DOHH2 (cell line): ENCODE results near the gene GAS6.
A peak's percentile ranks its signal among the peaks of the same experiment; 100 is the strongest.

ENCODE experiments used
- H3F3A ChIP-seq: fragments of 200-600 bp; sonication (generic), shearing (Covaris generic); 2 replicates; pipeline ENCODE4 v1.6.0; 2016; ENCODE audit warnings: antibody characterized with exemption, mild to moderate bottlenecking; ENCODE audit not compliant: control insufficient read depth, insufficient read depth
- H3K27ac ChIP-seq: fragments of 200-600 bp; sonication (generic); 2 replicates; pipeline ENCODE4 v1.5.1; 2014; ENCODE audit warnings: low read depth, mild to moderate bottlenecking, low read length, moderate library complexity
- H3K27me3 ChIP-seq: fragments of 200-600 bp; sonication (generic); 2 replicates; pipeline ENCODE4 v1.6.1; 2014; ENCODE audit warnings: mild to moderate bottlenecking, low read length, mixed read lengths; ENCODE audit not compliant: control insufficient read depth
- H3K36me3 ChIP-seq: fragments of 200-600 bp; sonication (generic); 2 replicates; pipeline ENCODE4 v1.6.1; 2014; ENCODE audit warnings: mild to moderate bottlenecking, low read length, moderate library complexity, mixed read lengths; ENCODE audit not compliant: control insufficient read depth
- H3K4me1 ChIP-seq: fragments of 200-600 bp; sonication (generic); 2 replicates; pipeline ENCODE4 v1.6.1; 2014; ENCODE audit warnings: mild to moderate bottlenecking, low read length, mixed read lengths; ENCODE audit not compliant: control insufficient read depth
- H3K4me2 ChIP-seq: fragments of 200-600 bp; sonication (generic); 2 replicates; pipeline ENCODE4 v1.6.0; 2014; ENCODE audit warnings: mild to moderate bottlenecking, low read length, moderate library complexity
- H3K4me3 ChIP-seq: fragments of 200-600 bp; sonication (generic); 2 replicates; pipeline ENCODE4 v1.5.1; 2014; ENCODE audit warnings: mild to moderate bottlenecking, low read length, mixed read lengths
- H3K79me2 ChIP-seq: fragments of 200-600 bp; sonication (generic); 2 replicates; pipeline ENCODE4 v1.6.1; 2014; ENCODE audit warnings: mild to moderate bottlenecking, low read length, mixed read lengths; ENCODE audit not compliant: control insufficient read depth
- H3K9me2 ChIP-seq: fragments of 200-600 bp; sonication (generic); replicated peaks from 2 replicates; pipeline ENCODE4 v1.6.1; 2014; ENCODE audit warnings: mild to moderate bottlenecking, low read length, mixed read lengths; ENCODE audit not compliant: control insufficient read depth
- H3K9me3 ChIP-seq: fragments of 200-600 bp; sonication (generic); 2 replicates; pipeline ENCODE4 v1.6.1; 2014; ENCODE audit warnings: antibody characterized with exemption, low read length, mixed read lengths; ENCODE audit not compliant: control insufficient read depth, insufficient read depth
- H4K20me1 ChIP-seq: fragments of 200-600 bp; sonication (generic); 2 replicates; pipeline ENCODE4 v1.6.0; 2014; ENCODE audit warnings: low read depth, mild to moderate bottlenecking, antibody characterized with exemption, low read length, moderate library complexity; ENCODE audit not compliant: control insufficient read depth, insufficient read depth
- EZH2phosphoT487 ChIP-seq: fragments of 200-600 bp; sonication (generic); IDR thresholded peaks from 2 replicates; pipeline ENCODE4 v1.6.1; 2017; ENCODE audit warnings: borderline replicate concordance, mild to moderate bottlenecking, antibody characterized with exemption, low read length, moderate library complexity, mixed read lengths
- TF ChIP-seq, protein P1 (sequence below): fragments of 200-600 bp; sonication (generic); IDR thresholded peaks from one replicate; pipeline ENCODE4 v1.5.1; 2014; ENCODE audit warnings: antibody characterized with exemption, mild to moderate bottlenecking, low read depth, low read length; ENCODE audit not compliant: poor library complexity, severe bottlenecking

The GAS6 gene

GRCh38 chr13:113906571-113906970 lies 42.7 kb upstream of the GAS6 start:
- H4K20me1 ChIP-seq: no peaks in the 10 kb centered on the region
- no peaks in the 10 kb centered on the region for H3K4me1 ChIP-seq
- H3K27me3 ChIP-seq: peaks cover 7% of the 10 kb centered on the region
- no peaks in the 10 kb centered on the region for H3F3A ChIP-seq
- H3K79me2 ChIP-seq: no peaks in the 10 kb centered on the region
- no peaks in the 10 kb centered on the region for H3K9me3 ChIP-seq
- no peak overlapping the region for H3K4me2 ChIP-seq
- H3K27ac ChIP-seq: no peak overlapping the region
- no peaks in the 10 kb centered on the region for H3K36me3 ChIP-seq
- H3K4me3 ChIP-seq: no peak overlapping the region
- H3K9me2 ChIP-seq: no peaks in the 10 kb centered on the region
- TF ChIP-seq, protein P1, sequence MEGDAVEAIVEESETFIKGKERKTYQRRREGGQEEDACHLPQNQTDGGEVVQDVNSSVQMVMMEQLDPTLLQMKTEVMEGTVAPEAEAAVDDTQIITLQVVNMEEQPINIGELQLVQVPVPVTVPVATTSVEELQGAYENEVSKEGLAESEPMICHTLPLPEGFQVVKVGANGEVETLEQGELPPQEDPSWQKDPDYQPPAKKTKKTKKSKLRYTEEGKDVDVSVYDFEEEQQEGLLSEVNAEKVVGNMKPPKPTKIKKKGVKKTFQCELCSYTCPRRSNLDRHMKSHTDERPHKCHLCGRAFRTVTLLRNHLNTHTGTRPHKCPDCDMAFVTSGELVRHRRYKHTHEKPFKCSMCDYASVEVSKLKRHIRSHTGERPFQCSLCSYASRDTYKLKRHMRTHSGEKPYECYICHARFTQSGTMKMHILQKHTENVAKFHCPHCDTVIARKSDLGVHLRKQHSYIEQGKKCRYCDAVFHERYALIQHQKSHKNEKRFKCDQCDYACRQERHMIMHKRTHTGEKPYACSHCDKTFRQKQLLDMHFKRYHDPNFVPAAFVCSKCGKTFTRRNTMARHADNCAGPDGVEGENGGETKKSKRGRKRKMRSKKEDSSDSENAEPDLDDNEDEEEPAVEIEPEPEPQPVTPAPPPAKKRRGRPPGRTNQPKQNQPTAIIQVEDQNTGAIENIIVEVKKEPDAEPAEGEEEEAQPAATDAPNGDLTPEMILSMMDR: no peak
- no peak for TF ChIP-seq EZH2phosphoT487

- no peaks in the 10 kb centered on the region for H3K9me2 ChIP-seq
- no peak for TF ChIP-seq EZH2phosphoT487
- TF ChIP-seq, protein P1: no peak
- no peak overlapping the region for H3K27ac ChIP-seq
- no peaks in the 10 kb centered on the region for H4K20me1 ChIP-seq
- H3K36me3 ChIP-seq: no peaks in the 10 kb centered on the region
- H3F3A ChIP-seq: no peaks in the 10 kb centered on the region
- no peaks in the 10 kb centered on the region for H3K9me3 ChIP-seq
- H3K27me3 ChIP-seq: peaks cover 7% of the 10 kb centered on the region
- no peak overlapping the region for H3K4me2 ChIP-seq
- H3K4me3 ChIP-seq: no peak overlapping the region
- H3K4me1 ChIP-seq: no peaks in the 10 kb centered on the region
- no peaks in the 10 kb centered on the region for H3K79me2 ChIP-seq
These were observed 42.1 kb upstream of the GAS6 start for GRCh38 chr13:113905942-113906341.

DNA sequence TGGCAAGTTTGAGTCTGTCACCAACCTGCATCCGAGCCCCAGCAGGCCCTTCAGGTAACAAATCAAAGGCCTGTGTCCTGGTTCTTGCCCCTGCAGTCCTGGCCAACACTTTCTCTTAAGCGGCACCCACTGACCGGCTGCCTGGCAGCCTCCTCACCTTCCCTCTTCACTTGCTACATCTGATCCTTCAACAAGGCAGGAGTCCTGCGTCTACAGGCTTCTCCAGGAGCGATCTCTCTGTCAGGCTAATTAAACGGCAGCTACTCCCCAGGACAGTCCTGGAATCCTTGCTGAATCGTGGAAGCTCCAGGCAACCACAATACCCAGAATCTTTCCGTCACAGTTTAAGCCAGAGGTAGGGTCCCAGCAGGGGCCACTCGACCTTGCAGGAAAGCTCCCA lies 41.1 kb upstream of the GAS6 start:
- no peak for TF ChIP-seq EZH2phosphoT487
- TF ChIP-seq, protein P1: no peak
- Histone ChIP-seq H3K27me3 (peaks cover 7% of the 10 kb centered on the region), H3K9me2 (no peaks in the 10 kb centered on the region), H3K36me3 (no peaks in the 10 kb centered on the region), H3K9me3 (no peaks in the 10 kb centered on the region), H3K4me1 (no peaks in the 10 kb centered on the region), H3F3A (no peaks in the 10 kb centered on the region), H3K27ac (no peak overlapping the region), H3K4me3 (no peak overlapping the region), H3K4me2 (no peak overlapping the region), H4K20me1 (no peaks in the 10 kb centered on the region), H3K79me2 (no peaks in the 10 kb centered on the region)

GRCh38 chr13:113904411-113904810 lies 40.5 kb upstream of the GAS6 start:
- H3K27me3 ChIP-seq: peaks cover 7% of the 10 kb centered on the region
- no peaks in the 10 kb centered on the region for H4K20me1 ChIP-seq
- no peaks in the 10 kb centered on the region for H3K9me2 ChIP-seq
- H3F3A ChIP-seq: no peaks in the 10 kb centered on the region
- no peak overlapping the region for H3K4me3 ChIP-seq
- TF ChIP-seq EZH2phosphoT487: no peak
- TF ChIP-seq, protein P1: peak; percentile 56
- no peaks in the 10 kb centered on the region for H3K4me1 ChIP-seq
- H3K27ac ChIP-seq: no peak overlapping the region
- H3K4me2 ChIP-seq: no peak overlapping the region
- no peaks in the 10 kb centered on the region for H3K79me2 ChIP-seq
- no peaks in the 10 kb centered on the region for H3K36me3 ChIP-seq
- no peaks in the 10 kb centered on the region for H3K9me3 ChIP-seq
